GM18520 (cell line): Measurements from ENCODE around the gene LANCL2.
A peak's percentile ranks its signal among the peaks of the same experiment; 100 is the strongest.
"Not testable (repeated sequence)": the region's sequence is repeated elsewhere in the genome, so short reads cannot be mapped to it uniquely, and the experiment has no call there.

ENCODE experiments used
- ATAC-seq: cut with Tn5 transposase; IDR thresholded peaks from one replicate; pipeline ENCODE4 v1.9.1; 2021; ENCODE audit not compliant: unreplicated experiment

LANCL2 gene

DNA sequence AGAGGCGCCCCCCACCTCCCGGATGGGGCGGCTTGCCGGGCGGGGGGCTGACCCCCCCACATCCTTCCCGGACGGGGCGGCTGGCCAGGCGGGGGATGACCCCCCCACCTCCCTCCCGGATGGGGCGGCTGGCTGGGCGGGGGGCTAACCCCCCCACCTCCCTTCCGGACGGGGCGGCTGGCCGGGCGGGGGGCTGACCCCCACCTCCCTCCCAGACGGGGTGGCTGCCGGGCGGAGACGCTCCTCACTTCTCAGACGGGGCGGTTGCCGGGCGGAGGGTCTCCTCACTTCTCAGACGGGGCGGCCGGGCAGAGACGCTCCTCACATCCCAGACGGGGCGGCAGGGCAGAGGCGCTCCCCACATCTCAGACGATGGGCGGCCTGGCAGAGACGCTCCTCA is 37.4 kb downstream of the LANCL2 start:
- not testable (repeated sequence) for ATAC-seq

DNA sequence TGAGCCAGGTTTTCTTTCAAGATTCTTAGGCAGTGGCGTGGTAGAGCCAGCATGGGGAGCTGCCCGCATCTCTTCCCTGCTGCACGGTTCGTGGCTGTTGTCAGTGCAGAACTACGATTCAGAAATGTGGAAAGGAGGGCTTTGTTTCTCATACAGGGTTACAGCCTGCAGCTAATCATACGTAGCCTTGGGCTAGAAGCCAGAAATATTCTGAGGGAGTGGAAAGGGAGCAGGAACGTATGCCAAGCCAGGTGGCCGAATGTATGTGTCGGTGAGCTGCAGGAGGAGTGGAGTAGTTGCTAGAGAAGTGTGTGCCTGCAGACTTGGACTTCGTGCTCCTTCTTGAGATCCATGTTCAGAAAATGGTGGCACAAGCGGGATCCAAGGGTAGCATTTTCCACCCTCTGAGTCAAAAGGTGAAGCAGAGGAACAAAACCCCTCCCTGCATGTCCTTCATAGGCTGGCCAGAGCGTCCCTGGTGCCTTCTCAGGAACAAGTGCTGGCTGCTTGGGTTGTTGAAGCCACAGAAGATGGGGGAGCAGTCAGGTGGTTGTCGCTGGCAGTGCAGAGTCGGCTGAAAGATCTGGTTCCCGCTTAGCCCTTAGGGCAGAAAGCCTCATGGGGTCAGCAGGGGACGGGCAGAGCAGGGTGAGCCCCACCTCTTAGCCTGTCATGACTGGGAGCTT is 40.9 kb downstream of the LANCL2 start:
- ATAC-seq, result no peak

DNA sequence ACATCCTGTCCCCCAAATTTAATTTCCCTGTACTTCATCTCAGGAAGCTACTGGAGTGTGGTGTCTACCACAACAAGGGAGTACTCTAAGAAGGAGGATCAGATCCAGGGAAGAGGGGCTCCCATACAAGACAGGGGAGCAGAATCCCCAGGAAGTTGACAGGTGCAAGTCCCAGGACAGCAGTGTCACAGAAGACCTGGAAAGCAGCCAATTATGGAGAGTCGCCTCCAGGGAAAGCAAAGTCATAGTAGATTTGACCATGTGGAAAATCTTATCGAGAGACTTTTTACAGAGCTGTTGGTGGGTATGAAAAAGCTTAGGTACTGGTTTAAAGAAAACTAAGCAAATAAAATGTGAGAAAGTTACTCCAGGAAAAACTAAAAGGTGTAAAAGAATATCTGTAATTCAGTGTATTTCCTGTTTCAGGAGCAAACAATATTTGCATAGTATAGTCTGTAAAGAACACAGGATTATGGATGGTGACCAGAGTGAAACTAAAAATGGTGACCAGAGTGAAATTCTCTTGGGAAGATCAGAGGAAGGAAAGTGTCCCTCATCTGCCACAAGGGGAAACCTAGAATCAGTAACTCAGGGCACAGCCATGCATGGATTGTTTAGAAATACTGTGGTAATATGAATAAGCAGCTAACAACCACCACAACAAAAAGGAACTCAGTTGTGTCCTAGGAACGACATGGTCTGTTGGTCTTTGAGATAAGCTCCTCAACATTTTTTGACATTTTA is 44.5 kb downstream of the LANCL2 start:
- no peak for ATAC-seq

DNA sequence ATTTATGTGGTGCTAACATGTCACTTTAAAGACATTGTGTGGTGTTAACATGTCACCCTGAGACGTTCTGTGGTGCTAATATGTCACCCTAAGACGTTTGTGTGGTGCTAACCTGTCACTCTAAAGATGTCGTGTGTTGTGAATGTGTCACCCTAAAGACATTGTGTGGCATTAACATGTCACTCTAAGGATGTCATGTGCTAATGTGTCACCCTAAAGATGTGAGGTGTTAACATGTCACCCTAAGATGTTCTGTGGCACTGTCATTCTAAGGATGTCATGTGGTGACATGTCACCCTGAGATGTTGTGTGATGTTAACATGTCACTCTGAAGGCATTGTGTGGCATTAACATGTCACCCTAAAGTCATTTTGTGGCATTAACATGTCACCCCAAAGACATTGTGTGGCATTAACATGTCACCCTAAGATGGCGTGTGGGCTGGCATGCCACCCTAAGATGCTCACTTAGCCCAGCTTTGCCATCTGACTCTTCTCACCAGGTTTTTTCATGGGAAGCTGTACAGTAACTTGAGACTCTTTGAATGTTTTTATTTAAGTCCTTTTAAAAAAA is 45.6 kb downstream of the LANCL2 start:
- ATAC-seq, result no peak

DNA sequence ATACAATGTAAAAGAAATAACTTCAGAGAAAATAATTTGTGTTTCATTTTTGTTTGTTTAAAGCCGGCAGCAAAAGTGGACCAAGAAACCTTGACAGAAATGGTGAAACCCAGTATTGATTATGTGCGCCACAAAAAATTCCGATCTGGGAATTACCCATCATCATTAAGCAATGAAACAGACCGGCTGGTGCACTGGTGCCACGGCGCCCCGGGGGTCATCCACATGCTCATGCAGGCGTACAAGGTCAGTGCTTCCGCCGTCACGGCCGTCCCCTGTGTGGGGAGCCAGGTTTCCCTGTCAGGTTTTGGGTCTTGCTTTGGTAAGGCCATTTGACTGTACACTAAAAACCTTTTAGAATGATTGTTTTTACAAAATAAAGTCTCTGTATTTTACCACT is 46.7 kb downstream of the LANCL2 start:
- no peak for ATAC-seq

DNA sequence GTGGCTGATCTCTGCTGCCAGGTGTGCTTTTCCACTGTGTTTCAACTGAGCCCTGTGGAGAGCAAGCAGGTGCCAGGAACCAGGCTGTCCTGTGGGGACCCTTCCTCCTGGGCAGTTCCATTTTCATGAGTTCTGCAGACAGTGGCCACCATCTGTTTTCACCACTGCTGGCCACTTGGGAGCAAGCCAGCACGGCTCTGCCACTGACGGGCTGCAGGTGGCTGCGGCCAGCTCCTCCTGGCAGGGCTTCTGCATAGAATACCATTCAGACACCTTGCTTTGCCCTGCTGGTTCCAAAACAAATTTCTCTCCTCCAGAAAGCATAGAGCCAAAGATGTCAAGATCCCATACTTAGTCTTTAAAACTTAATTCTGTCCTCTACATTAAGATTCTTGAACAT is 48.3 kb downstream of the LANCL2 start:
- ATAC-seq, result no peak

DNA sequence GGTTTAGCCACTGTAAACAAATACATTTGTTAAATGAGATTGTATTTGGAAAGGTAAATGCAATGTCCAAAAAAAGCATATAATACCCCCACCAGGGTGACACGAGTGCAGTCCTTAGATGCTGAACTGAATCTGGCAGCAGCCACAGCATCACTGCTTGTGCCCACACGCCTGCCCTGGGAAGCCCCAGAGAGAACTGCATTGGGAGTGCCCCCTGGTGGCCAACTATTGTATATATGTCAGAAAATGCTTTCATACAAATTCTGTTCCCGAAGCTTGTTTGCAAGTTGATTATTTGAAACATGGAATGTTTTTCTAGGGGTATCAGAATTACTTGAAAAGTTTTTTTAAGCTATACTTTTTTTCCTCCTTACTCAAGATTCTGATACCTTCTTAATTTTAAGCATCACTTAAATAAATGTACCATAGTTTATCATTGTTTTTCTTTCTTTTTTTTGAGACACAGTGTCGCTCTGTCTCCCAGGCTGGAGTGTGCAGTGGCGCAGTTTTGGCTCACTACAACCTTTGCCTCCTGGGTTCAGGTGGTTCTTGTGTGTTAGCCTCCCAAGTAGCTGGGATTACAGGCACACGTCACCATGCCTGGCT is 50.1 kb downstream of the LANCL2 start:
- peak; percentile 89 for ATAC-seq

DNA sequence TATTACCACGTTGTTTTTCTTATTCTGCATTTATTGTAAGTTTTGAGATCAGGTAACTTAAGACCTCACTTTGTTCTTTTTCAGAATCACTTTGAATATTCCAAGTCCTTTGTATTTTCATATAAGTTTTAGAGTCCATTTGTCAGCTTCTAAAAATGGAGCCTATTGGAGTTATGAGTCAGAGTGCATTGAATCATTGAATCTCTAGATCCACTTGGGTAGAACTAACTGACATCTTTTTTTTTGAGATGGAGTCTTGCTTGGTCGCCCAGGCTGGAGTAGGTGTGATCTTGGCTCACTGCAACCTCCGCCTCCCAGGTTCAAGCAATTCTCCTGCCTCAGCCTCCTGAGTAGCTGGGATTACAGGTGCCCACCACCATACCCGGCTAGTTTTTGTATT is 52.3 kb downstream of the LANCL2 start:
- not testable (repeated sequence) for ATAC-seq

DNA sequence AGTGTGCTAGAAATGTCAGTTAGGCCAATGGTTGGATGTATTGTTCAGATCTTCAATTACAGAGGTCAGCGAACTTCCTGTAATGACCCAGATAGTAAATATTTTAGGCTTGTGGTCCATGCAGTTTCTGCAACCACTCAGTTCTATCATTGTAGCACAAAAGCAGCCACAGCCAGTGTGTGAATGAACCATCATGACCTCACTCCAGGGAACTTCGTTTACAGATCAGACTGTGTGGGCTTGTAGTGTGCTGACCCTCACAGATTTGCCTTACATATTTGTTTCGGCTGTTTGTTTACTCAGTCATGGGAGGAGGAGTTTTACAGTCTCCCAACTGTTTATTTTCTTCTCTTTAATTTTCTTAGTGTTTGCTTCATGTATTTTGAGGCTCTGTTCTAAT is 55.4 kb downstream of the LANCL2 start:
- ATAC-seq, result no peak

DNA sequence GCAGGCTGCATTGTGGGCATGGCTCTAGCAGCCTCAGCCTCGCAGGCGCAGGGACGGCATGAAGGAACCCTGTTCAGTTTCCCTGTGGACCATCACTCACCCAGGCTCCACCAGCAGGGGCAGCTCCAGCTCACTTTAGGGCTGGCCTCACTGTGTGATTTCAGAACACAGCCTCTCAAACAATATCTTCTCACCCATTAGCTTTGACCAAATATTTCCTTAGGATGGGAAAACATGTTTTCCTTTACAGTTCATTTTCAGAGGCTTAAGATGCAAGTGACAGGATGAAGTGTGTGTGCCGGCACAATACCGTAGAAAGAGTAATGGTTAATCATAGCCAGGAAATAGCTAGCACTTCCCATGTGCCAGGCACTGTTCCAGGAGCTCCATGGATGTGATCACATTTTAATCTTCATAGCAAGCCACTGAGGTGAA is 58.2 kb downstream of the LANCL2 start:
- no peak for ATAC-seq

DNA sequence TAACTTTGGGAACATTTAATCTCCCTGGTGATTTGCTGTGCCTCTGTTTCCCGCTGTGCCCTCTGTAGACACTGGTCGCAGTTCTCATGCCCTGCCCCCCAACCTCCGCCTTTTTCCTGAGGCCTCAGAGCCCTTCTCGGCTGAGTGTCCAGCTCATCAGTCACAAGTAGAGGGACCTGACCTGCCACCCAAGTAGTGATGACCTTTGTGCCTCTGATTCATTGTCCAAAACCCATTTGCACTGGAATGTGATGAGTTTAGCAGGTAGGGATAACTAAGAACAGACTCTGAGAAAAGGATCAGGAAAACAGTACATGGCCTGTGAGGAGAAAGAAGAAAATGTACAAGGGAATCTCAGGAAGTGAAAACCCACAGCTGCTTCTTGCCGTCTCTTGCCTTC is 58.8 kb downstream of the LANCL2 start:
- ATAC-seq, result no peak

DNA sequence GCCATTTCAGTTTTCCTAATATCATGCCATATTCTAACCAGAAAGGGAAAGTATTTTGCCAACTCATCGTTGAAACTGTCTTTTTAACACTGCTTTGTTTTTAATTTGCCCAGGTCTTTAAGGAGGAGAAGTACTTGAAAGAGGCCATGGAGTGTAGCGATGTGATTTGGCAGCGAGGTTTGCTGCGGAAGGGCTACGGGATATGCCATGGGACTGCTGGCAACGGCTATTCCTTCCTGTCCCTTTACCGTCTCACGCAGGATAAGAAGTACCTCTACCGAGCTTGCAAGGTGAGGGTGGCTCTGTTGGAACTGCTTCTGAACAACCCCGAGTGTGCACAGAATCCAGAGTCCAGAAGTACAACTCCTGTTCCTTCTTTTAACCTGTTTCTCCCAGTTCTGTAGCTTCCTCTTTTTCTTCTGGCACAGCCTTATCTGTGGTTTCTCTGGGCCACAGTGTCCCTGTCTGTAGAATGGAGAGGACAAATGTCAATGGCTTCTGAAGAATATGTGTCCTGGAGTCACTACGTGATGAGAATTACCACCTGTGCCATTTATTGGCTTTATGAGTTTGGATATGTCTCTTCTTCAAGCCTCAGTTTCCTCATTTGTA is 60.1 kb downstream of the LANCL2 start:
- ATAC-seq, result no peak

DNA sequence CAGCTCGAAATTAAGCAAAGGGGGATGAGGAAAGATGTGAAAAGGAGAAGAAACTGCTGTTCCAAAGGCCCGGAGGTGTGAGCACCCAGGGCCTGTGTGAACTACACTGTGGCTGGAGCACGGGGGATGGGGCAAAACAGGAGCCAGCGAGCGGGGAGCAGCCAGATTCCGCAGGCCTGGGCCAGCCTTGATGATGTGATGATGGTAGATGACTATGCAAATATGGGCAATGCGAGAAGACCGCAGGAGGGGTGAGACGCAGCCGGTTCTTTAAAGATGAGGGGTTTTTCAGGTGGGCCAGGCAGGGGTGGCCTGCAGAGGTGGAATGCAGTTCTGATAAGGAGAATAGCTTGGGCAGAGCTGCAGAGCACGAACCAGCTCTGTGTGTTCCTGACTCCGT is 61.5 kb downstream of the LANCL2 start:
- no peak for ATAC-seq

DNA sequence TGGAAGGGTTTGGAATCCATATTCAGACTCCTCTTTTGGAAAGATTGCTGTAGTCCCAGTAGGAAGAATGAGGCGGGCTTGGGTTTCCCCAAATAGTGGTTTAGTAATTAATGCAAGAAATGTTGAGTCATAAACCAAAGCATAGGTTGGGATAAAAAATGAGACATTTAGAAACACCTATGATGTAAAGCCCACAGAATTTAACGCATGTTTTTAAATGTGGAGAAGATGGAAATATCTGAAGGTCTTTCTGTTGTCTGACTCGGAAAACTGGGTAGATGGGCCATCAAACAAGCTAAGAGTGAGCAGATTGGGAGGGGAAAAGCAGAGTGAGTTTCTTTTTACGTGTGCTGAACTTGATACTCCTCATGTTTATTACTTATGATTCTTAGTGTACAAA is 62.2 kb downstream of the LANCL2 start:
- ATAC-seq, result no peak

DNA sequence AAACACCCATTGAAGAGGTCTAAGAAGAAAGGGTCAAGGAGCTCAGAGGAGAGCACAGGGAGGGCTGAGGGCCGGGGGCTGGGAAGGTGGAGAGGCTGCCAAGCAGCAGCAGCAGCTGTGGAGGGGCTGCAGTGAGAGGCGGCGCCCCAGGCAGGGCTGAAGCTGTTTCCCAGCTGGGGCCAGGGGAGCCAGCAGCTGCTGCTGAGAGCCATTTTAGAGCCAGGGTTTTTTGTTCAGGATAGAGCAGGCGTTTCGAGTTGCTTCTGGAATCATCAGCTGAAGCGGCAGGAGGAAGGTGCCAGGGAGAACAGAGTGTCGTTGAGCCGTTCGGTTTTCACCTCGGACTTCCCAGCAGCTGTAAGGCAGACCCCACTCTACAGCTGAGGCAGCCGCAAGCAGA is 62.7 kb downstream of the LANCL2 start:
- ATAC-seq, result no peak

DNA sequence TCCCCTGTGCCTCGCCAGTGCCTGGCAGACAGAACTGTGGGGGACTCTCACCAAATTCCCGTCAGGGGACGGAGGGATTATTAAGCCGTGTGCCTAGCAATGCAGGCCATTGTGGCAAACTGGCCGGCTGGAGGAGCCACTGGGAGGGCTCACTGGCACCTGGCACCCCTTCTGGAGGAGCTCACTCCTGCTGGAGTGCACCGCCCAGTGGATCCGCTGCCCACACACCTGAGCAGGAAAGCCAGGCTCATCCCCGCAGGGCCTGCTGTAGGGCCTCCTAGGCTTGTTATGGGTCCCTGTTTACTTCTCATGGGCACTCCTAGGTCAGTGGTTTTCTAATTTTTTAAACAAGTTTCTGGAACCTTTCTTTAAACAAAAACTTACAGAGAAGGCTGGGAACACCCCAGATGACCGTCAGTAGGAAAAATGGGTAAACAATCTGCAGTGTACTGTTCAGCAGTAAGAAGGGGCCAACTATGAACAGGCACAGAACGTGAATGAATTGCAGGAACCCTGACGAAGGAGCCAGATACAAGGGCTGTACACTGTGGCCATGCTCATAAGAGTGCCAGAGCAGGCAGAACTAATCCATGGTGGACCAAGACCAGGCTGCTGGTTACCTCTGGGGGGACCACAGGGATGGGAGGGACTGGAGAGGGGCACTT is 64.8 kb downstream of the LANCL2 start:
- no peak for ATAC-seq

DNA sequence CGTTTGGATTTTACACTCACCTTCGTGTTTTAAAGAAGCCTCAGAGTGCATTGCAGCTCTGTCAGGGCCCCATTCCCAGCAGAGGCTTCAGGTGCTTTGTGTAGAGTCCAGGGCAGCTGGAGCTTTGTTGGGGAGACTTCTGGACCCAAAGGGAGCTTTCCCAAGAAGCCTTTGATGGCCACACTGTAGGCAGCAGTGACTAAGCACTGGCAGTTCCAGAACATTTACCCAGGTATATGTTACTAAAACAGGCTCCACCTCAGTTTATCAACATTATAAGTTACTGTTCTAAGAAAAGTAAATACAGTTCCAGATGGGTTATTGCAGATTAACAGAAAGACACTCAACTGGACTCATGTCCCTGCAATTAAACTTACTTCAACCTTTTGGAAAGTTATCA is 66.8 kb downstream of the LANCL2 start:
- no peak for ATAC-seq

DNA sequence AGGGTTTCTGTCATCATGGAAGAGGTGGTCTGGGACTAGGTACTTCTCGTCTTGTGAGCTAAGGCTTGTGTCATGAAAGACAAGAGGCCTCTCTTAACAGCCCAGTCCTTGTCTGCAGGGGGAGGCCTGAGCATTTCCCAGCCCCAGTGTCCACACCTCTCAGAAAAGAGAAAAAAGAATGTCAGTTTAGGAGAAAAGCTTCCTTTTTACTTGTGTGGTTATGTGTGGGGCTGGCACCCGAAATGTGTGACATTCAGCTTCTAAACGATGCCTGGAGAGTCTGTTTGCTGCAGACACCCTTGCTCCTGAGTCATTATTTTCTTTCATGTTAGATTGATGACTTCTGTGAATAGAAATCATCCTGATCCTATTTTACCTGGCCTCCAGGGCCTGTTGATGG is 67.4 kb downstream of the LANCL2 start:
- no peak for ATAC-seq

DNA sequence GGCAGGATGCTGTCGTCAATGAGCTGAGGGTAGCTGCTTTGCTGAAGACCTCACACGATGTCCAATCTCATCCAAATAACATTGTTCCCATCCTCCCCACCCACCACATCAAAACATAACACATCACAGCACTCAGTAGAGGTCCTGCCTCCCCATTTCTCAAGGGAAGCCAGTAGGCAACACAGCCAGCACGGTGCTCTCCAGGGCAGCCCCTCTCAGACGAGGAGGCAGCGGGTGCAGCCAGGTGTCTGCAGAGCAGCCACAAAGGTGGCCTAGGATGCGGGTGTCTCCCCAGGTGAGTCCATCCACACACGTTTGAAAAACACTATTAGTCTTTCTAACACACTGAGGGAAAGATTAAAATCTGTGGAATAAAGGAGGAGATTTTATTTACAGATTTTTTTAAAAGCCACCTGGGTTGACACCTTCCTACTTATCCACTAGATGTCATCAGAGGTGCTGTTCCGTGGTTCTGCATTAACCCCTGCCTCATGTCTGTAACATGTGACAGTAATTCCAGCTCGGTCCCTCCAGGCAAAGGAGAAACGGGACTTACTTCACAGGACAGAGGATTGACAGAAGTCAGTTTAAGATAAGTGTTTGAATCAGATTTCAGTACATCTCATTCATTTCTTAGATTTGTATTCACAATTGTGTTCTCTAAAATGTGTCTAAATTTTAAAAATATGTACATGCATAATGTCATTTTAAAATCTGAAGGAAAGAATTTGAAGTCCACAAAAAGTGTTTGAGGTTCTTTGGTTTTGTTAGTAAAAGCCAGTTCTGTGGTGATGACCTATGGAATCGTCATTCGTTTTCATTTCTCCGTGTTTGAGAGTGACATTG is 68.0 kb downstream of the LANCL2 start:
- ATAC-seq, result peak; percentile 43

DNA sequence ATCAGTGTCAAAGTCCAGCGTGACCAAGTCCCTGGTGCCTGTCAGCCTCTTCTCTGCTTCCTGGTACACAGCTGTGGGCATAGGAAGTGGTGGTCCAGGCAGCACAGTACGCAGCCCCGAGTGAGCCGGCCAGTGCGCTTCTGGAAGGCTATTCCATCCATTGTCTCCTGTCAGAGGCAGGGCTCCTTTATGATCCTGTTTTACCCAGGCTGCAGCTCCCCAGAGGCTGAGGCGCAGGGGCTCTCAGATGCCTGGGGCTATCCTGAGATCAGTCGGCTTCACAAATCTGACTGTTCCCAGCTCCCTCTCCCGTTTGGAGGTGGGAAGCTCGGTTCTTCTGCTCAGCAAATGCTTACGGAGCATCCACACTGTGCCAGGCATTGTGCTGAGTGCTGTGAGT is 70.3 kb downstream of the LANCL2 start:
- ATAC-seq, result no peak
